Posterior cingulate gyrus (tissue), 11 donors: ENCODE results near the gene STARD6.

Source experiments
- DNase-seq, 10 donors: peaks; one replicate each; pipeline versions ENCODE4 v3.0.0 to v3.0.0-alpha.2; 2020 to 2021; ENCODE audit warnings: mixed read lengths in 3 of 10
- intact Hi-C: fragments of 100-400 bp; cut with DNase I; formaldehyde crosslinking; loops from one replicate; pipeline ENCODE4 v1.15.1; 2023

Gene STARD6

GRCh38 chr18:54277899-54278298 is 79.8 kb downstream of the STARD6 start:
- intact Hi-C loops, result no loop called here
- DNase-seq, result no peak
